ENCODE data around the gene CCDC7.
"Not testable (repeated sequence)": the region's sequence is repeated elsewhere in the genome, so short reads cannot be mapped to it uniquely, and the experiment has no call there.

The CCDC7 gene

GRCh38 chr10:32445740-32446535 is at the start of gene CCDC7:
Gene CCDC7, plus strand, starts transcription at chr10:32446140. Its CDS starts 5,503 bp downstream, at chr10:32451643.
- peak; percentile 94 for DNase-seq

GRCh38 chr10:32397163-32397562 is 48.8 kb upstream of the CCDC7 start:
- not testable (repeated sequence) for DNase-seq

DNA sequence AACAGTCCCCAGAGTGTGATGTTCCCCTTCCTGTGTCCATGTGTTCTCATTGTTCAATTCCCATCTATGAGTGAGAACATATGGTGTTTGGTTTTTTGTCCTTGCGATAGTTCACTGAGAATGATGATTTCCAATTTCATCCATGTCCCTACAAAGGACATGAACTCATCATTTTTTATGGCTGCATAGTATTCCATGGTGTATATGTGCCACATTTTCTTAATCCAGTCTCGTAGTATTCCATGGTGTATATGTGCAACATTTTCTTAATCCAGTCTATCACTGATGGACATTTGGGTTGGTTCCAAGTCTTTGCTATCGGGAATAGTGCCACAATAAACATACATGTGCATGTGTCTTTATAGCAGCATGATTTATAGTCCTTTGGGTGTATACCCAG is 46.2 kb upstream of the CCDC7 start:
- not testable (repeated sequence) for DNase-seq

GRCh38 chr10:32400961-32401360 is 45.0 kb upstream of the CCDC7 start:
- DNase-seq = no peak

DNA sequence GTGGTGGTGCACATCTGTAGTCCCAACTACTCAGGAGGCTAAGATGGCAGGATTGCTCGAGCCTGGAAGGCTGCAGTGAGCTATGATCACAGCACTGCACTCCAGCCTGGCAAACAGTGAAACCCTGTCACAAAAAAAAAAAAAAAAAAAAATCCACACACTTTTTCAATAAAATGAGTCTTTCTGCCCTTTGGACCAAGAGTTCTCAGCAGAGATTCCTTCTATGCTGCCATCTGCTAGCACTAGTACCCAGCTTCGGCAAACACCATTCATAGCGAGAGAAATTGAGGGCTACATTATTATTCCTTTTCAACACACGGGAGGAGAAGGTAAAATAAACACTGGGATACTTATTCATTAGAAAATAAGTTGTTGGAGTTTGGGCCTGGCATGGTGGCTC is 43.4 kb upstream of the CCDC7 start:
- DNase-seq = no peak

GRCh38 chr10:32403091-32403490 is 42.8 kb upstream of the CCDC7 start:
- DNase-seq = no peak

- no peak for DNase-seq
Measured at GRCh38 chr10:32408690-32409089, 37.2 kb upstream of the CCDC7 start.

DNA sequence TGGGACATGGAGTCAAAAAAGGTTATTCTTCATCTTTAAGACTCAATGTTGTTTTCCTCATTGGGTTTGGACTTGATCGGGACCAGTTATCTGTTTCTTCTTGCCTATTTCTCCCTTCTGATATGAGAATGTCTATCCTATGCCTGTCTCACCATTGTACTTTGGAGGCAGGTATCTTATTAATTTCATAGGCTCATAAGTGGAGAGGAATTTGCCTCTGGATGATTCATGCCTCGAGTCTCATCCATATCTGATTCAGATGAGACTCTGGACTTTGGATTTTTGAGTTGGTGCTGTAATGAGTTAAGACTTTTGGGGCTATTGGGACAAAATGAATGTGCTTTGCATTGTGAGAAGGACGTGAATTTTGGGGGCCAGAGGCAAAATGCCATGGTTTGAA is 36.2 kb upstream of the CCDC7 start:
- DNase-seq = no peak

DNA sequence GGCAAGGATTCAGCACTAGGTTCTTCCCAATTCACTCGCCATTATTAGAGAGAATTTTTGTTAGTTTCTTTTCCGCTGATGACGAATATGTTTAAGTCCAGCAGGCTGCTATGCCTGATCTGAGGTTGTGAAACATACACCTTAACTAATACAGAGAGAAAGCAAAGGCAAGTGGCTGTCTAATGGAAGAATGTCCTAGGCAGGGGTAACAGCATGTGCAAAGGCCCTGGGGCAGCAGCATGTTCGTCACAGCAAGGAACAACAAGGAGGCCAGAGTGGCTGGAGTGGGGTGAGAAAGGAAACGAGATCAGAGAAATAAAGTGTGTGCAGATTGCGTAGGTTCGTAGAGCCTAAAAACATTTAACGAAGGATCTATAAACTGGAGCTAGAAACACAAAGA is 35.4 kb upstream of the CCDC7 start:
- no peak for DNase-seq

DNA sequence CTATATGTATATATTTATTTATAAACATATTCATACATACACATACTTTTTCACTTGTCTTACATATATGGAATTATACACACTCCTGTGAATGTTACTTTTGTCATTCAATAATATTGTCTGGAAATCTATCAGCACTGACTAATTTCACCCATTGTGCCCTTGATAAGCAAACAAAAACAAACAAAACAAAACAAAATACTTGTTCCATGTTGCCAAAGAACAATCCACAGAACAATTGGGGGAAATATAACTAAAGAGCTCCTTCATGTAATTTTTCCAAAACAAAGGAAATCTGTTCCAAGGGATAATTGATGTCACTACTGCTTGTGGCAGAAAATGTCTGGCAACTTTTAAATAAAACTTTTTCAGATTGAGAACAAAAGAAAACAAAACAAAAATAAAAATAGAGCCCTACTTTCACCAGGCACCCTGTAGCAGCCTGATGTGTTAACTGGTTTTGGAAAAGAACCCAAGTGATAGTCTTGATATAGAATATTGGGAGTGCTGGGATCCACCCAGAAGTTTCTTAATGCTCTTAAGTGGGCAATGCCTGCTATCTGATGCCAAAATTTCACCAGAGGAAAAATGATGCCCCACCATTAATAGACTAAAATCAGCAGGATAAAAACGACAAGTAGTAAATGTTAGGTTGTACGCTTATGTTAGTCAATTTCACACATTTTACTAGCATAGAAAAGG is 34.0 kb upstream of the CCDC7 start:
- no peak for DNase-seq

GRCh38 chr10:32412499-32412853 is 33.5 kb upstream of the CCDC7 start:
- no peak for DNase-seq

DNA sequence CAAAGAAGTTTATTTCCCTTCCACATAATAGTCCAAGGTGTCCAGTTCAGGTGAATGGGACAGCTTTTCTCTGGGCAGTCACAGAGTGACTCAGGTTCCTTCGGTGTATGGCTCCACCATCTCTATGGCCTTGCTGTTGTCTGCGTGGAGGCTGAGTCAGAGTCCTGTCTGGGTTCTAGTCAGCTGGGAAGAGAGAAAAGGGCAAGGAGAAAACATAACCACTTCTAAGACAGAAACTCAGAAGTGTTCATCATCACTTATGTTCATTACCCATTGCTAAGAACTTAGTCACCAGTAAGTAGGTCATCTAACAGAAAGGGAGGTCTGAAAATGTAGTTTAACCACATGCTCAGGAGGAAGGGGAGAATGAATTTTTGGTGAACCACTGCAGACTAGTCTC is 32.4 kb upstream of the CCDC7 start:
- no peak for DNase-seq

- no peak for DNase-seq
Measured at GRCh38 chr10:32415361-32415760, 30.6 kb upstream of the CCDC7 start.

GRCh38 chr10:32417911-32418547 is 27.9 kb upstream of the CCDC7 start:
- peak; percentile 90 for DNase-seq

DNA sequence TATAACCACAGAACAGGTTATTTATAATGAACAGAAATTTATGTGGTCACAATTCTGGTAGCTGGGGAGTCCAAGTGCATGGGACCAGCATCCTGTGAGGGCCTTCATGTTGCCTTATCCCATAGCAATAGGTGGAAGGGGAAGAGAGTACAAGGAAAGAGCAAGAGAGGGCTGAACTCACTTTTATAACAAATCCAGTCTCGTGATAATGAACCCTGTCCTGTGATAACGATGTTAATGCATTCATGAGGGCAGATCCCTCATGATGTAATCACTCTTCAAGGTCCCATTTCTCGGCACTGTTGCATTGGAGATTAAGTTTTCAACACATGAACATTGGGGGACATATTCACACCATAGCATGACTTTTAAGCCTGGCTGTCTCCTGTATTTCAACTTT is 27.4 kb upstream of the CCDC7 start:
- DNase-seq = no peak

- DNase-seq = no peak
Measured at GRCh38 chr10:32419615-32420014, 26.3 kb upstream of the CCDC7 start.

- no peak for DNase-seq
Measured at GRCh38 chr10:32426186-32426585, 19.8 kb upstream of the CCDC7 start.

- DNase-seq = no peak
Measured at GRCh38 chr10:32433542-32433941, 12.4 kb upstream of the CCDC7 start.

- DNase-seq = no peak
Measured at GRCh38 chr10:32436215-32436614, 9.7 kb upstream of the CCDC7 start.

GRCh38 chr10:32437334-32437733 is 8.6 kb upstream of the CCDC7 start:
- no peak for DNase-seq

DNA sequence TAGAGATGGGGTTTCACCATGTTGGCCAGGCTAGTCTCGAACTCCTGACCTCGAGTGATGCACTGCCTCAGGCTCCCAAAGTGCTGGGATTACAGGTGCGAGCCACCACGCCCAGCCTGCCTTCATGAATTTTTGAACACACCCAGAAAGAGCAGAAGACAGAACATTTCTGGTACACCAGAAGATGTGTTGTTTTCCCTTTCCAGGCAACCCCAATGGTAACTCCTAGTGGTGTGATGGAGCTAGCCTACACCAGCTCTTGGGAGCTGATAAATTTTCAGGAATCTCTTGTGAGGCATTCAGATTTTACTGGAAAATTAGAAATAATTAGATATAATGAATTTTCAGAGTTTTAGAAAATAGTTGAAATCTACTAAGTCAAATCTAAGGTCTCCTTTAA is 904 bp upstream of the CCDC7 start:
- no peak for DNase-seq

GRCh38 chr10:32446536-32447406 is 831 bp downstream of the CCDC7 start:
- peak; percentile 58 for DNase-seq

DNA sequence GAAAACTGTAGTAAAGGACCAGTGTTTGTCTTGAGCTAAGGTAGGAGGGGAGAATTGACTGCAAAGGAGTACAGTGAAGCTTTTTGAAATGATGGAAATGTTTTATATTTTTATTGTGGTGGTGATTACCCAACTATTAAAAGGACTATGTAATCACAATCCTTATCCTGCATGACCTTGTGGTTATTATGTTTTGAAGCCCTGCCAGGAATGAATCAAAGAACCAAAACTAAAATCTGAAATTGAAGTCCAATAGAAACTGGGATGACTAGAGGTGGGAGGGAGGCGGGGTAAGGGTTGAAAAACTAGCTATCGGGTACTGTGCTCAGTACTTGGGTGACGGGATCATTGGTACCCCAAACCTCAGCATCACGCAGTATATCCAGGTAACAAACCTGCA is 8.2 kb downstream of the CCDC7 start:
- no peak for DNase-seq
